A549 (cell line): ENCODE data around the gene ZNF280A. TPM values are rescaled to one million over a fixed set of nuclear protein-coding genes. Genes with fewer than 3 reads are reported as not detected.
"Not testable (repeated sequence)": the region's sequence is repeated elsewhere in the genome, so short reads cannot be mapped to it uniquely, and the experiment has no call there.

ENCODE experiments used
- ATAC-seq, 2 experiments: fragments of 200-7000 bp in 1 of 2; fragments of >200 bp in 1 of 2; cut with Nextera tagmentation in 1 of 2; cut with Tn5 transposase in 1 of 2; 3 replicates each; pipeline versions ENCODE4 v1.8.0 to v1.9.1; 2018 to 2020; ENCODE audit warnings: mild to moderate bottlenecking in 1 of 2, moderate library complexity in 1 of 2
- CTCF ChIA-PET: fragments of 300-600 bp; sonication (Branson Sonifier 250); formaldehyde crosslinking; extraction: SDS; loops from one replicate; lab custom pipeline; 2021; ENCODE audit warnings: antibody characterized with exemption, inconsistent platforms; lab: Yijun Ruan, JAX
- POLR2A ChIA-PET: fragments of 350-600 bp; formaldehyde crosslinking; extraction: SDS; loops from one replicate; lab custom pipeline; 2021; ENCODE audit warnings: antibody characterized with exemption, inconsistent platforms; lab: Yijun Ruan, JAX
- DNase-seq, 2 experiments: peaks; one replicate each; pipeline versions ENCODE4 v3.0.0 to v3.0.0-alpha.2; 2011 to 2016; ENCODE audit warnings: low read depth in 1 of 2, low spot score in 1 of 2
- FAIRE-seq: peaks from 2 replicates; lab custom pipeline; 2011; peaks lifted over from hg19 to GRCh38; lab: Jason Lieb, UNC
- H3K27ac ChIP-seq, 2 experiments: fragments of >200 bp; sonication (Bioruptor Twin); formaldehyde crosslinking; 3 replicates each; pipeline ENCODE4 v1.5.1; 2016 to 2017
- H3K4me1 ChIP-seq: fragments of >200 bp; sonication (Bioruptor Twin); formaldehyde crosslinking; 3 replicates; pipeline ENCODE4 v1.6.1; 2016
- H3K4me2 ChIP-seq: fragments of >200 bp; sonication (Bioruptor Twin); formaldehyde crosslinking; 3 replicates; pipeline ENCODE4 v1.6.1; 2016
- H3K4me3 ChIP-seq: fragments of >200 bp; sonication (Bioruptor Twin); formaldehyde crosslinking; 3 replicates; pipeline ENCODE4 v1.5.1; 2016
- H3K9me3 ChIP-seq: fragments of >200 bp; sonication (Bioruptor Twin); formaldehyde crosslinking; 3 replicates; pipeline ENCODE4 v1.6.1; 2016
- CBX2 ChIP-seq: fragments of 200-600 bp; sonication (generic); IDR thresholded peaks from 2 replicates; pipeline ENCODE4 v1.6.1; 2016; ENCODE audit warnings: low read depth, mild to moderate bottlenecking, borderline replicate concordance
- CBX8 ChIP-seq: fragments of 200-600 bp; sonication (generic); IDR thresholded peaks from 2 replicates; pipeline ENCODE4 v1.6.1; 2016
- CHD2 ChIP-seq: fragments of 150-350 bp; IDR thresholded peaks from 2 replicates; pipeline ENCODE4 v1.6.1; 2014; ENCODE audit warnings: low read length; ENCODE audit not compliant: partially characterized antibody
- EHF ChIP-seq: fragments of 250-450 bp; sonication (Bioruptor Pico); IDR thresholded peaks from 2 replicates; pipeline ENCODE4 v1.5.0; 2020; ENCODE audit warnings: mild to moderate bottlenecking
- EHMT2 ChIP-seq: fragments of 200-600 bp; sonication (generic); IDR thresholded peaks from 2 replicates; pipeline ENCODE4 v1.6.1; 2016; ENCODE audit warnings: antibody characterized with exemption, low read depth, mild to moderate bottlenecking, moderate library complexity
- ESRRA ChIP-seq: fragments of 150-350 bp; IDR thresholded peaks from 2 replicates; pipeline ENCODE4 v1.6.1; 2014; ENCODE audit warnings: mild to moderate bottlenecking, low read length, borderline replicate concordance
- FOSB ChIP-seq: fragments of 250-450 bp; sonication (Bioruptor Pico); IDR thresholded peaks from 2 replicates; pipeline ENCODE4 v1.5.0; 2020; ENCODE audit warnings: mild to moderate bottlenecking, moderate library complexity
- FOXS1 ChIP-seq: fragments of 250-450 bp; sonication (Bioruptor Pico); IDR thresholded peaks from 2 replicates; pipeline ENCODE4 v1.5.0; 2020; ENCODE audit warnings: mild to moderate bottlenecking, moderate library complexity
- GATA3 ChIP-seq: IDR thresholded peaks from 2 replicates; pipeline ENCODE4 v1.6.1; 2012; ENCODE audit warnings: borderline replicate concordance
- HDAC2 ChIP-seq: fragments of 200-600 bp; sonication (generic); IDR thresholded peaks from 2 replicates; pipeline ENCODE4 v1.6.1; 2016
- HEYL ChIP-seq: fragments of 250-450 bp; sonication (Bioruptor Pico); IDR thresholded peaks from 2 replicates; pipeline ENCODE4 v1.8.0; 2021; ENCODE audit warnings: mild to moderate bottlenecking, moderate library complexity
- HOXB13 ChIP-seq: fragments of 250-450 bp; sonication (Bioruptor Pico); IDR thresholded peaks from 2 replicates; pipeline ENCODE4 v1.5.0; 2020; ENCODE audit warnings: low read depth, mild to moderate bottlenecking, moderate library complexity
- KDM1A ChIP-seq: fragments of 200-600 bp; sonication (generic); IDR thresholded peaks from 2 replicates; pipeline ENCODE4 v1.6.1; 2016; ENCODE audit warnings: low read depth, mild to moderate bottlenecking
- MAFK ChIP-seq: fragments of 450-650 bp; IDR thresholded peaks from 2 replicates; pipeline ENCODE4 v1.6.1; 2014; ENCODE audit not compliant: partially characterized antibody
- MYC ChIP-seq: IDR thresholded peaks from 2 replicates; pipeline ENCODE4 v1.6.1; 2012; ENCODE audit warnings: mild to moderate bottlenecking, inconsistent platforms, low read length, improper control_type of control experiment, borderline replicate concordance
- NFE2L2 ChIP-seq: fragments of 150-350 bp; conservative IDR thresholded peaks from 2 replicates; pipeline ENCODE4 v1.6.1; 2014; ENCODE audit warnings: low read length
- POLR2AphosphoS2 ChIP-seq: conservative IDR thresholded peaks from 2 replicates; pipeline ENCODE4 v1.6.1; 2012; ENCODE audit warnings: low read length, improper control_type of control experiment, inconsistent platforms
- RAD21 ChIP-seq, 2 experiments: fragments of >200 bp in 1 of 2; sonication (Bioruptor Twin) in 1 of 2; formaldehyde crosslinking in 1 of 2; IDR thresholded peaks in 1 of 2; conservative IDR thresholded peaks in 1 of 2; 2 replicates in 1 of 2; 3 replicates in 1 of 2; pipeline ENCODE4 v1.6.1; 2012 to 2018; ENCODE audit warnings: inconsistent platforms in 1 of 2
- RARB ChIP-seq: fragments of 250-450 bp; sonication (Bioruptor Pico); IDR thresholded peaks from 2 replicates; pipeline ENCODE4 v1.8.0; 2021; ENCODE audit warnings: mild to moderate bottlenecking, moderate library complexity
- TFCP2L1 ChIP-seq: fragments of 250-450 bp; sonication (Bioruptor Pico); IDR thresholded peaks from 2 replicates; pipeline ENCODE4 v1.5.0; 2021; ENCODE audit warnings: mild to moderate bottlenecking
- TP53 ChIP-seq: fragments of 250-450 bp; sonication (Bioruptor Pico); IDR thresholded peaks from 2 replicates; pipeline ENCODE4 v1.5.0; 2021; ENCODE audit warnings: mild to moderate bottlenecking, moderate library complexity
- ZC3H11A ChIP-seq: fragments of 450-650 bp; IDR thresholded peaks from 2 replicates; pipeline ENCODE4 v1.6.1; 2014; ENCODE audit warnings: antibody characterized with exemption, mild to moderate bottlenecking
- WGBS: methylation state at CpG from one replicate; pipeline ENCODE4 v1.1.6; 2017; ENCODE audit errors: missing lambda C conversion rate; 5-methylcytosine and 5-hydroxymethylcytosine counted together
- polyA plus RNA-seq, 4 experiments: library from polyadenylated mRNA; depleted of rRNA in 3 of 4; stranded (reverse); fragments of >200 nt; fragmentation: RNase III in 1 of 4; extraction: RNeasy Plus Mini Kit Qiagen cat#74134 plus additional on column Dnase treatment in 1 of 4; gene quantifications; 2 replicates in 3 of 4; 3 replicates in 1 of 4; pipeline ENCODE4 v1.2.3, GENCODE V29; 2011 to 2017
- TF ChIP-seq, protein P1 (sequence below): fragments of >200 bp; sonication (Bioruptor Twin); formaldehyde crosslinking; IDR thresholded peaks from 3 replicates; pipeline ENCODE4 v1.6.1; 2016
- TF ChIP-seq, protein P2 (sequence below): fragments of 250-450 bp; sonication (Bioruptor Pico); IDR thresholded peaks from 2 replicates; pipeline ENCODE4 v1.5.0; 2021; ENCODE audit warnings: mild to moderate bottlenecking, moderate library complexity, borderline replicate concordance
- TF ChIP-seq, protein P3 (sequence below): IDR thresholded peaks from 2 replicates; pipeline ENCODE4 v1.6.1; 2012; ENCODE audit warnings: low read depth, borderline replicate concordance
- TF ChIP-seq, protein P4 (sequence below): IDR thresholded peaks from 2 replicates; pipeline ENCODE4 v1.6.1; 2012
- TF ChIP-seq, protein P5 (sequence below): fragments of 250-450 bp; sonication (Bioruptor Pico); IDR thresholded peaks from 2 replicates; pipeline ENCODE4 v1.5.0; 2020; ENCODE audit warnings: low read depth, mild to moderate bottlenecking, moderate library complexity
- TF ChIP-seq, protein P6 (sequence below): fragments of 450-650 bp; IDR thresholded peaks from 2 replicates; pipeline ENCODE4 v1.6.1; 2014; ENCODE audit warnings: antibody characterized with exemption

Gene ZNF280A
- polyA plus RNA-seq, 2 of the 4 experiments (the other 2 are of a cell fraction), result 2.0 to 3.0 TPM

DNA sequence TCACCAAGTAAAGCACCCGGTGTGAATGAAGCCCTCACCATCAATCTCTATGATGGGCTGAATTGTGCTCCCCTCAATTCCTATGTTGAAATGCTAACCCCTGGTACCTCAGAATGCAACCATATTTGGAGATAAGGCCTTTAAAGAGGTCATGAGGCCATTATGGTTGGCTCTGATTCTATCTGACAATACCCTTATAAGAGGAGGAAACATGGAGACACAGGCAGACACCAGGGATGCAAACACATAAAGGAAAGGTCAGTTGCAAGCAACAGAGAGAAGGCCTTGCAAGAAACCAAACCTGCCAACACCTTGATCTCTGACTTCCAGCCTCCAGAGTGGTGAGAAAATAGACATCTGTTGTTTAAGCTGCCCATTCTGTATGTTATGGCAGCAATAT lies 13.3 kb upstream of the ZNF280A start:
- H3K4me1 ChIP-seq, result no peaks in the 10 kb centered on the region
- no peaks in the 10 kb centered on the region for H3K9me3 ChIP-seq
- DNase-seq, result no peak
- WGBS, result 0% methylated on average over 1 of the region's 1 CpG
- H3K4me2 ChIP-seq, result no peak overlapping the region
- FAIRE-seq, result no peak
- POLR2A ChIA-PET, result no interaction called here
- H3K4me3 ChIP-seq, result no peak overlapping the region
- CTCF ChIA-PET, result interaction anchor here (0.7 to 1.5 kb wide), 3 partner anchors 14 to 26 kb away, joined by 3 to 6 read pairs (median 4); partner anchors contain the start of gene PRAME
- no peak for ATAC-seq
- H3K27ac ChIP-seq, result no peak overlapping the region
- TF ChIP-seq, protein P1, sequence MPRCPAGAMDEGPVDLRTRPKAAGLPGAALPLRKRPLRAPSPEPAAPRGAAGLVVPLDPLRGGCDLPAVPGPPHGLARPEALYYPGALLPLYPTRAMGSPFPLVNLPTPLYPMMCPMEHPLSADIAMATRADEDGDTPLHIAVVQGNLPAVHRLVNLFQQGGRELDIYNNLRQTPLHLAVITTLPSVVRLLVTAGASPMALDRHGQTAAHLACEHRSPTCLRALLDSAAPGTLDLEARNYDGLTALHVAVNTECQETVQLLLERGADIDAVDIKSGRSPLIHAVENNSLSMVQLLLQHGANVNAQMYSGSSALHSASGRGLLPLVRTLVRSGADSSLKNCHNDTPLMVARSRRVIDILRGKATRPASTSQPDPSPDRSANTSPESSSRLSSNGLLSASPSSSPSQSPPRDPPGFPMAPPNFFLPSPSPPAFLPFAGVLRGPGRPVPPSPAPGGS, result no peak
- TF ChIP-seq, protein P2, sequence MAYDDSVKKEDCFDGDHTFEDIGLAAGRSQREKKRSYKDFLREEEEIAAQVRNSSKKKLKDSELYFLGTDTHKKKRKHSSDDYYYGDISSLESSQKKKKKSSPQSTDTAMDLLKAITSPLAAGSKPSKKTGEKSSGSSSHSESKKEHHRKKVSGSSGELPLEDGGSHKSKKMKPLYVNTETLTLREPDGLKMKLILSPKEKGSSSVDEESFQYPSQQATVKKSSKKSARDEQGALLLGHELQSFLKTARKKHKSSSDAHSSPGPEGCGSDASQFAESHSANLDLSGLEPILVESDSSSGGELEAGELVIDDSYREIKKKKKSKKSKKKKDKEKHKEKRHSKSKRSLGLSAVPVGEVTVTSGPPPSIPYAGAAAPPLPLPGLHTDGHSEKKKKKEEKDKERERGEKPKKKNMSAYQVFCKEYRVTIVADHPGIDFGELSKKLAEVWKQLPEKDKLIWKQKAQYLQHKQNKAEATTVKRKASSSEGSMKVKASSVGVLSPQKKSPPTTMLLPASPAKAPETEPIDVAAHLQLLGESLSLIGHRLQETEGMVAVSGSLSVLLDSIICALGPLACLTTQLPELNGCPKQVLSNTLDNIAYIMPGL (CRISPR knock-in tag), result no peak
- no peak for TF ChIP-seq NFE2L2
- TF ChIP-seq GATA3, result no peak
- TF ChIP-seq, protein P3, sequence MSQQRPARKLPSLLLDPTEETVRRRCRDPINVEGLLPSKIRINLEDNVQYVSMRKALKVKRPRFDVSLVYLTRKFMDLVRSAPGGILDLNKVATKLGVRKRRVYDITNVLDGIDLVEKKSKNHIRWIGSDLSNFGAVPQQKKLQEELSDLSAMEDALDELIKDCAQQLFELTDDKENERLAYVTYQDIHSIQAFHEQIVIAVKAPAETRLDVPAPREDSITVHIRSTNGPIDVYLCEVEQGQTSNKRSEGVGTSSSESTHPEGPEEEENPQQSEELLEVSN, result no peak
- no peak for TF ChIP-seq CHD2
- TF ChIP-seq, protein P4, sequence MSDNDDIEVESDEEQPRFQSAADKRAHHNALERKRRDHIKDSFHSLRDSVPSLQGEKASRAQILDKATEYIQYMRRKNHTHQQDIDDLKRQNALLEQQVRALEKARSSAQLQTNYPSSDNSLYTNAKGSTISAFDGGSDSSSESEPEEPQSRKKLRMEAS, result no peak
- TF ChIP-seq EHF, result no peak
- no peak for TF ChIP-seq FOSB
- TF ChIP-seq ZC3H11A, result no peak
- TF ChIP-seq EHMT2, result no peak
- no peak for TF ChIP-seq RARB (CRISPR knock-in tag)
- no peak for TF ChIP-seq FOXS1 (CRISPR knock-in tag)
- TF ChIP-seq POLR2AphosphoS2, result no peak
- TF ChIP-seq CBX8, result no peak

DNA sequence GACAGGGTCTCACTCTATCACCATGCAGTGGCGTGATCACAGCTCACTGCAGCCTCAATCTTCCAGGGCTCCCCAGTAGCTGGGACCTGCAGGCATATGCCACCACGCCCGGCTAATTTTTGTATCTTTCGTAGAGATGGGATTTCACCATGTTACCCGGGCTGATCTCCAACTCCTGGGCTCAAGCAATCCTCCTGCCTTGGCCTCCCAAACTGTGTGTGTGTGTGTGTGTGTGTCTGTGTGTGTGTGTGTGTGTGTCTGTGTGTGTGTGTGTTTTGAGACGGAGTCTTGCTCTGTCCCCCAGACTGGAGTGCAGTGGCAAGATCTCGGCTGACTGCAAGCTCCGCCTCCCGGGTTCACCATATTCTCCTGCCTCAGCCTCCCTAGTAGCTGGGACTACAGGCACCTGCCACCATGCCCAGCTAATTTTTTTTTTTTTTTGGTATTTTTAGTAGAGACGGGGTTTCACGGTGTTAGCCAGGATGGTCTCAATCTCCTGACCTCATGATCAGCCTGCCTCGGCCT lies 12.5 kb upstream of the ZNF280A start:
- DNase-seq, H3K4me2 ChIP-seq, FAIRE-seq, H3K27ac ChIP-seq, H3K4me3 ChIP-seq, ATAC-seq, H3K9me3 ChIP-seq, H3K4me1 ChIP-seq: not testable (repeated sequence)
- 74% methylated on average over 11 of the region's 12 CpGs for WGBS
- CTCF ChIA-PET, result interaction anchor here (0.7 to 1.8 kb wide), 4 partner anchors 23 to 351 kb away, joined by 3 to 6 read pairs (median 4); partner anchors contain the start of gene PRAME
- POLR2A ChIA-PET, result interaction anchor here (0.7 kb wide), 1 partner anchor 13 kb away, joined by 4 read pairs; no protein-coding TSS in a partner anchor

DNA sequence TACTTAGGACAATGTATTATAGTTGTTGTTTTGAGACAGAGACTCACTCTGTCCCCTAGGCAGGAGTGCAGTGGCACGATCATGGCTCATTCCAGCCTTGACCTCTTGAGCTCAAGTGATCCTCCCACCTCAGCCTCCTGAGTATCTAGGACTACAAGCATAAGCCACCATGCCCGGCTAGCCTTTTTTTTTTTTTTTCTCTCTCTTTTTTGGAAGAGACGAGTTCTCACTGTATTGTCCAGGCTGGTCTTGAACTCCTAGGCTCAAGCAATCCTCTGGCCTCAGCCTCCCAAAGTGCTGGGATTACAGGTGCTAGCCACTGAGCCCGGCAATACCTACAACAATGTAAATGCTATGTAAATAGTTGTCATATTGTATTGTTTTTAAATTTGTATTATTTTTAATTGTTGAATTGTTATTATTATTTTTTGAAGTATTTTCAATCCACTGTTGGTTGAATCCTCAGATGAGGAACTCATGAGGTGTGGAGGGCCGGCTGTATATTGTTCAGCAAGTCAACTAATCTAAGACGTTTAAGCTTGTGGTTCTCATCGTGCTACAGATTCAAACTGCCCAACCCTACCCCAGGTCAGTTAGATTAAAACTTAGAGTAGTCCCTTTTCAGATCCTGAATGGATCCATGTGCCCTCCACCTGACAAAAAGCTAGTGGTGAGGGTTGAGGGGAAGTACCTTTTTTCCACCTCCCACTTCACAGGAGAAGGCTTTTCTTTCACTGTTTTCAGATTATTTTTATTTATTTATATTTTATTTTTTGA lies 11.9 kb upstream of the ZNF280A start:
- ChIA-PET CTCF (interaction anchor here (0.7 to 1.8 kb wide), 3 partner anchors 23 to 327 kb away, joined by 3 to 6 read pairs (median 3); partner anchors contain the start of gene PRAME), POLR2A (interaction anchor here (0.6 kb wide), 1 partner anchor 14 kb away, joined by 5 read pairs; no protein-coding TSS in a partner anchor)
- DNase-seq (no peak), FAIRE-seq (no peak), ATAC-seq (no peak)
- H3K27ac ChIP-seq, result no peak overlapping the region
- TF ChIP-seq TP53 (CRISPR knock-in tag), result no peak
- TF ChIP-seq MYC, result no peak
- no peak for TF ChIP-seq CBX2
- no peak for TF ChIP-seq HEYL (CRISPR knock-in tag)
- no peak for TF ChIP-seq ESRRA
- TF ChIP-seq HDAC2, result no peak
- no peak for TF ChIP-seq EHF
- no peak for TF ChIP-seq RAD21 (conservative IDR thresholded peaks at IDR 0.05 in 1 of 2, IDR thresholded peaks at IDR 0.05 in 1 of 2)
- no peak for TF ChIP-seq MAFK
- TF ChIP-seq TFCP2L1 (CRISPR knock-in tag), result no peak
- no peak for TF ChIP-seq KDM1A
- TF ChIP-seq, protein P5, sequence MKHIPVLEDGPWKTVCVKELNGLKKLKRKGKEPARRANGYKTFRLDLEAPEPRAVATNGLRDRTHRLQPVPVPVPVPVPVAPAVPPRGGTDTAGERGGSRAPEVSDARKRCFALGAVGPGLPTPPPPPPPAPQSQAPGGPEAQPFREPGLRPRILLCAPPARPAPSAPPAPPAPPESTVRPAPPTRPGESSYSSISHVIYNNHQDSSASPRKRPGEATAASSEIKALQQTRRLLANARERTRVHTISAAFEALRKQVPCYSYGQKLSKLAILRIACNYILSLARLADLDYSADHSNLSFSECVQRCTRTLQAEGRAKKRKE (CRISPR knock-in tag), result no peak
- TF ChIP-seq, protein P6, sequence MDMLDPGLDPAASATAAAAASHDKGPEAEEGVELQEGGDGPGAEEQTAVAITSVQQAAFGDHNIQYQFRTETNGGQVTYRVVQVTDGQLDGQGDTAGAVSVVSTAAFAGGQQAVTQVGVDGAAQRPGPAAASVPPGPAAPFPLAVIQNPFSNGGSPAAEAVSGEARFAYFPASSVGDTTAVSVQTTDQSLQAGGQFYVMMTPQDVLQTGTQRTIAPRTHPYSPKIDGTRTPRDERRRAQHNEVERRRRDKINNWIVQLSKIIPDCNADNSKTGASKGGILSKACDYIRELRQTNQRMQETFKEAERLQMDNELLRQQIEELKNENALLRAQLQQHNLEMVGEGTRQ, result no peak
- TF ChIP-seq HOXB13 (CRISPR knock-in tag), result no peak
- no peak overlapping the region for H3K4me3 ChIP-seq
- 46% methylated on average over 7 of the region's 7 CpGs for WGBS
- no peak overlapping the region for H3K4me2 ChIP-seq
- H3K4me1 ChIP-seq, result no peaks in the 10 kb centered on the region
- no peaks in the 10 kb centered on the region for H3K9me3 ChIP-seq
